Right forelimb (tissue), 1 donor: ENCODE results near the gene DPYD.

Experiments used
- DNase-seq: peaks from one replicate; pipeline ENCODE4 v3.0.0-alpha.2; 2018

DPYD gene

GRCh38 chr1:97920832-97921571, at the start of gene DPYD:
Gene DPYD (minus strand): TSS chr1:97921034. CDS start chr1:97920922, 112 bp downstream.
- DNase-seq = peak; percentile 88

GRCh38 chr1:97960470-97960869, 39.6 kb upstream of the DPYD start:
- no peak for DNase-seq

- no peak for DNase-seq
These were observed 26.9 kb upstream of the DPYD start for GRCh38 chr1:97947695-97948094.

GRCh38 chr1:97943354-97943753, 22.5 kb upstream of the DPYD start:
- DNase-seq = no peak

- no peak for DNase-seq
These were observed 21.6 kb upstream of the DPYD start for GRCh38 chr1:97942161-97943123.

GRCh38 chr1:97938285-97938642, 17.4 kb upstream of the DPYD start:
- no peak for DNase-seq

- no peak for DNase-seq
These were observed 16.1 kb upstream of the DPYD start for GRCh38 chr1:97936976-97937375.

GRCh38 chr1:97934491-97934890, 13.7 kb upstream of the DPYD start:
- DNase-seq = no peak

GRCh38 chr1:97929874-97930851, 9.3 kb upstream of the DPYD start:
- no peak for DNase-seq

GRCh38 chr1:97926017-97926708, 5.3 kb upstream of the DPYD start:
- no peak for DNase-seq

- DNase-seq = no peak
These were observed 4.3 kb upstream of the DPYD start for GRCh38 chr1:97925151-97925550.

GRCh38 chr1:97923811-97924210, 3.0 kb upstream of the DPYD start:
- no peak for DNase-seq

- no peak for DNase-seq
These were observed 480 bp downstream of the DPYD start for GRCh38 chr1:97920276-97920831.

GRCh38 chr1:97919585-97920261, 1.1 kb downstream of the DPYD start:
- no peak for DNase-seq

- DNase-seq = no peak
These were observed 1.9 kb downstream of the DPYD start for GRCh38 chr1:97918961-97919360.

- no peak for DNase-seq
These were observed 7.2 kb downstream of the DPYD start for GRCh38 chr1:97913506-97914139.

GRCh38 chr1:97911266-97912215, 9.3 kb downstream of the DPYD start:
- no peak for DNase-seq

- DNase-seq = no peak
These were observed 11.6 kb downstream of the DPYD start for GRCh38 chr1:97909266-97909665.

GRCh38 chr1:97907886-97908285, 12.9 kb downstream of the DPYD start:
- no peak for DNase-seq
